Measurements from ENCODE around the gene FBLN5.

GRCh38 chr14:91935586-91935985 is 11.9 kb downstream of the FBLN5 start:
- TF ChIP-seq CTCF (conservative IDR thresholded peaks at IDR 0.05), result no peak
- no peak for TF ChIP-seq EZH2 (IDR thresholded peaks at IDR 0.05; ENCODE audit: low read depth)

Measured in PC-9 (cell line).